GM23338 (cell line): ENCODE results near the gene CACNA1S.

Source experiments
- CREB1 ChIP-seq: fragments of 250-450 bp; sonication (Bioruptor Pico); IDR thresholded peaks from 2 replicates; pipeline ENCODE4 v1.5.0; 2020; ENCODE audit warnings: low read depth, mild to moderate bottlenecking, moderate library complexity
- CTCF ChIP-seq, 2 experiments: fragments of 200-600 bp in 1 of 2; sonication (generic) in 1 of 2; conservative IDR thresholded peaks; 2 replicates each; pipeline versions ENCODE4 v1.5.1 to v1.6.1; 2016 to 2017; ENCODE audit warnings: antibody characterized with exemption in 2 of 2, low read depth in 2 of 2, mild to moderate bottlenecking in 2 of 2, moderate library complexity in 1 of 2
- EZH2 ChIP-seq: fragments of 200-600 bp; sonication (generic); IDR thresholded peaks from one replicate; pipeline ENCODE4 v1.8.0; 2017; ENCODE audit warnings: antibody characterized with exemption, mild to moderate bottlenecking, low read depth; ENCODE audit not compliant: unreplicated experiment
- EZH2phosphoT487 ChIP-seq: fragments of 200-600 bp; sonication (generic); IDR thresholded peaks from one replicate; pipeline ENCODE4 v1.8.1; 2018; ENCODE audit warnings: antibody characterized with exemption; ENCODE audit not compliant: unreplicated experiment
- JUNB ChIP-seq: IDR thresholded peaks from one replicate; pipeline ENCODE4 v1.6.1; 2016; ENCODE audit warnings: antibody characterized with exemption; ENCODE audit not compliant: unreplicated experiment
- NANOG ChIP-seq: IDR thresholded peaks from 2 replicates; pipeline ENCODE4 v1.6.1; 2016; ENCODE audit warnings: antibody characterized with exemption, borderline replicate concordance
- POLR2AphosphoS5 ChIP-seq: IDR thresholded peaks from 2 replicates; pipeline ENCODE4 v1.6.1; 2016; ENCODE audit warnings: antibody characterized with exemption, low read depth
- REST ChIP-seq: IDR thresholded peaks from one replicate; pipeline ENCODE4 v1.6.1; 2018; ENCODE audit warnings: antibody characterized with exemption; ENCODE audit not compliant: unreplicated experiment

GRCh38 chr1:201105688-201106087, 6.5 kb downstream of the CACNA1S start:
- no peak for TF ChIP-seq EZH2
- no peak for TF ChIP-seq CTCF (conservative IDR thresholded peaks at IDR 0.05; ENCODE audit: low read depth in 2 of 2)
- TF ChIP-seq NANOG, result no peak
- TF ChIP-seq JUNB, result no peak
- TF ChIP-seq POLR2AphosphoS5, result no peak
- TF ChIP-seq REST, result no peak
- no peak for TF ChIP-seq CREB1 (CRISPR knock-in tag)
- TF ChIP-seq EZH2phosphoT487, result no peak
